Fibroblast of mammary gland (primary cell): ENCODE data around the gene FARS2.

Source experiments
- DNase-seq: peaks from one replicate; pipeline ENCODE4 v3.0.0-alpha.2; 2010; ENCODE audit warnings: low read depth
- H3K4me3 ChIP-seq: 2 replicates; pipeline ENCODE4 v1.5.1; 2011; ENCODE audit warnings: low read depth, mild to moderate bottlenecking, low read length, moderate library complexity; ENCODE audit not compliant: control insufficient read depth
- CTCF ChIP-seq: conservative IDR thresholded peaks from 2 replicates; pipeline ENCODE4 v1.5.1; 2011; ENCODE audit warnings: low read depth, low read length, inconsistent platforms; ENCODE audit not compliant: control insufficient read depth, insufficient read depth

The FARS2 gene

GRCh38 chr6:5514353-5514752 lies 253.0 kb downstream of the FARS2 start:
- H3K4me3 ChIP-seq, result no peak overlapping the region
- DNase-seq, result no peak
- no peak for TF ChIP-seq CTCF

DNA sequence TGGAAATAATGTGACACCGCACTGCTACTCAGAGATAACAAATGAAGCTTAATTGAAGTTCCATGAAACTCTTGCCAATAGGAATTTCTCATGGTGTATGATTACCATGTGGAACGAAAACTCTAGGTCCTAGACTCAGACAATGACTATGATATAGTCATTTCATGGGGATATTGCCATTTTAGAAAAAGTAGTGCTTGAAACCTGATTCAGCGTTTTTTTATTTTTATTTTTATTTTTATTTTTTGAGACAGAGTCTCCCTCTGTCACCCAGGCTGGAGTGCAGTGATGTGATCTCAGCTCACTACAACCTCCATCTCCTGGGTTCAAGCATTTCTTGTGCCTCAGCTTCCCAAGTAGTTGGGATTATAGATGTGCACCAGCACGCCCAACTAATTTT lies 253.9 kb downstream of the FARS2 start:
- DNase-seq, result no peak
- TF ChIP-seq CTCF, result no peak
- H3K4me3 ChIP-seq, result no peak overlapping the region

GRCh38 chr6:5516036-5516435 lies 254.7 kb downstream of the FARS2 start:
- no peak for TF ChIP-seq CTCF
- DNase-seq, result no peak
- no peak overlapping the region for H3K4me3 ChIP-seq

DNA sequence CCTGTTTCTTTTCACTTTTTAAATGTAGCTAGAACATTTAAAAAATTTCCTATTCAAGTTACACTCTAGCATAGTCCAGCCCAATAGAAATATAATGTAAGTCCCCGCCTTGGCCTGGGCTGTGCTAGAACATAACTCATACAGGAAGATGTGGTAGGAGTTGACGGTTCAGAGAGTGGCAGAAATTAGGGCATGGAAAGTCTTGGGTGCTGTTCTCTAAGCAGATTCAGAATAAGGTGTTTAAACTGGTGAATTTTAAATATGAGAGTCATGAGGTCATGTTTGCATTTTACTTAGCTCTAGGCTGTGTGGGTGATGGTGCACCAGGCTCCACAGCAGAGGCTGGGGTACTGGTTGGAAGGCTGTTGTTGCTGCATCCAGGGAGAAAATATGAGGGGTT lies 256.5 kb downstream of the FARS2 start:
- DNase-seq, result no peak
- TF ChIP-seq CTCF, result no peak
- H3K4me3 ChIP-seq, result no peak overlapping the region

GRCh38 chr6:5518936-5519491 lies 257.7 kb downstream of the FARS2 start:
- no peak for DNase-seq
- no peak for TF ChIP-seq CTCF
- H3K4me3 ChIP-seq, result no peak overlapping the region

DNA sequence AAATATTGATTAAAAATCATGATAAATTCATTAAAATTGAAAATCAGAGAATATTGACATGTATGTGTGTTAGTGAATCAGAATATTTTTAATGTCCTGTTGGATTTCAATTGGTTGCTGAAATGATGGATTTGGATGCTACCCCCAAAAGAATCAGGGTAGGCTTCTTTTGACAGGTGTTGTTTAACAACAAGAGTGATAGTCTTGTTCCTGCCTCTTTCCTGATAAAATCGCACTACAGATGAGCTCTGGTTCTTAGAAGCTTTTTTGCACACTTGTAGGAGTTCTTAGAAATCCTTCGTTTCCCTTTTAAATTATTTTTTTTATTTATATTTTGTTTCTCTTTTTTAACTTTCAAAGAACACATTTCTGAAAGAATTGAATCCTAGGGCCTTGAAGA lies 259.5 kb downstream of the FARS2 start:
- TF ChIP-seq CTCF, result no peak
- H3K4me3 ChIP-seq, result no peak overlapping the region
- no peak for DNase-seq

- H3K4me3 ChIP-seq, result no peak overlapping the region
- no peak for DNase-seq
- no peak for TF ChIP-seq CTCF
Measured at GRCh38 chr6:5521322-5521721, 260.0 kb downstream of the FARS2 start.
